EL (cell line): ENCODE data around the gene PRRT4.

Source experiments
- DNase-seq: peaks from one replicate; pipeline ENCODE4 v3.0.0-alpha.2; 2016

PRRT4 gene

GRCh38 chr7:128361411-128362379, at the start of gene PRRT4:
Gene PRRT4, minus strand, starts transcription at chr7:128361690.
- peak; percentile 20 for DNase-seq

- no peak for DNase-seq
Measured at GRCh38 chr7:128410451-128410753, 48.9 kb upstream of the PRRT4 start.

- peak; percentile 86 for DNase-seq
Measured at GRCh38 chr7:128409596-128410450, 48.3 kb upstream of the PRRT4 start, which contains the start of gene IMPDH1. Gene IMPDH1, minus strand, starts transcription at chr7:128409982. Its CDS starts 81 bp downstream, at chr7:128409901.

DNA sequence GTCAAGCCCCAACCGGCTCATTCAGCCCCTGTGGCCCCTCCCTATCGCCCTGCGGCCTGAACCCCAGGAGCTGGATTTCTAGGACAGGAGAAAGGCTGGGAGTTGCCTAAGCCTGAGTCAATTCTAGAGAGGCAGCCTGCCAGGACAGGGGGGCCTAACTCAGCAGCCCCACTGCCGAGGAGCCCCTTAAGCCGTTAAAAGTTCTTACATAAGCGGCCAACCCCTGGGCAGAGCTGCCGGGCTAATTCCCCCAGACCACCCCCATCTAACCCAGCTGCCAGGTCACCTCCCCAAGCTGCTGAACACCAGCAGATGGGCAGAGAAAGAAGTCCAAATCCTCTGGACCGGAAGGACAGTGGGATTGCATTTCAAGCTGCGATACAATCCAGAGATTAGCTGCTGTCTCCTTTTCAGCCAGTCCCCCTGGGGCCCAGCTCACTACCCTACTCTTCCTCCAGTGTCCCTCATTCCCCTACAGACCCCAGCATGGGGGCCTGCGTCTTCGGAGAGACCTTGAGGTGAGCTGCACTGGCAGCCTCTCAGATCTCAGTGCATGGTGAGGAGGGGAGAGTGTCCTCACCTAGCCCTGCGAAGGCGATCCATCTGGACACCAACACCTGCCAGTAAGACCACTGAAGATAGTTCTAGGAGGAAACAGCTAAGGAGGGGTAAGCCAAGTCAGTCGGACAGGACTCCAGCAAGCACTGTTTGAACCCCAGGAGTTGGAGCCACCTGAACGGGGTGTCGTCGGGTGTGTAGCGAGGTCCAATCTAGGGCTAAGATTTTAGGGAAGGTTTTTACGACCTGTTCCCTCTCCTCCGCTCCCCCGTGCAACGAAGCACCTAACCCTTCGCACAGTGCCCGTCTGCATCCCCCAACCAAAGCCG, 47.5 kb upstream of the PRRT4 start:
- DNase-seq: peak; percentile 22

DNA sequence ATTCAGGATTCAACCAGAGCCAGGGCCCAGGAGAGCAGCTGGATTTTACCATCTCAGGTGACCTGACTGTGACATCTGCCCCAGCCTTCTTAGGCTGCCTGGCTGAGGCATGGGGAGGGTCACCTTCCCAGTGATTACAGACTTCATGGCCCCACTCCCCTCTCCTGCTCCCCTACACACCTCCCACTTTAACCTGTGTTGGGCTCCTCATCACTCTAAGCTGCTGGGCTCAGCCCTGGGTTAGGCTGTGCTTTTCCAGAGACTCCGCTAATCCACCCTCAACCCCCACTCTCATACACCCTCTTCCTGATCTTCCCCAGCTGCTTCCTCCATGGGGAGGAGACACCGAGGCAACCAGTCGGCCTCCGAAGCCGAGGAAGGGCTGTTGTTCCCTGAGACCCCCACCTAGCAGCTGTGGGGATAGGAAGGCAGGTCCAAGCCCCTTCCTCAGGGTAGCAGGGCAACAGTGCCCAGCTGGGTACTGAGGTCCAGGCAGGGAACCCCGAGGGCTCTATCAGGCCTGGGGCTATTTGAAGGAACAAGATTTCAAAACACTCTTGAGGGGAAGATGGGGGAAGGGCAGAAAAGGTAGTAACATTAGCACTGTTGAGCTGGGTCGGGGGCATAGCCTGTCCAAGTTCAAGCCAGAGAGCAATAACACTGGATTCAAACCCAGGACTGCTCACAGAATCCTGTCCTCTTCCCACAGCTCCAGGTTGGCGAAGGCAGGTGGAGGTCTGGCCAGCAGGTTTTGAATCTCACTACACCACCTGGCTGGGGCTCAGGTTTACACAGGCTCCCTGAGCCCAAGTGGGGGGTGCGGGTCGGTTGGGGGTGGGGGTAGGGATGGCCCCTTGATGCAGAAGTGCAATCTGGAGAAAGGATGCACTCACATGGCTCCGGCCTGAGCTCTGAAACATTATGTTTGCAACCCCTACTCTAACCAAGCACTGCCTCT, 46.5 kb upstream of the PRRT4 start:
- no peak for DNase-seq

DNA sequence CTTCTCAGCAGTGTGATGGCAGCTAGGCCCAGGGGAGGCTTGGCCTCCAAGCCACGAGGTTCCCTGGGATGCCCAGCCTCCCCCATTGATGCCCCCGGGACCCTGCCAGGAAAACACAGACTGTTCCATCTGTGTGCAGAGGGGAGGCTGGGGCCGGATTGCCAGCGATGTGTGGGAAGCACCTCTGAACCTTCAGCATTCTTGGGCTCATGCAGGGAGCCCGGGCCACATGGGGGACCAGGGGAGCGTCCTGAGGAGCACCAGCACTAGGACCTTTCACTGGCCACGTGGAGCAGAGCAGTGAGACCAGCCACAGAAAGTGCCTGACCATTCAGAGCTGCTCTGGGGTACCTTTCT, 45.7 kb upstream of the PRRT4 start:
- DNase-seq: no peak

DNA sequence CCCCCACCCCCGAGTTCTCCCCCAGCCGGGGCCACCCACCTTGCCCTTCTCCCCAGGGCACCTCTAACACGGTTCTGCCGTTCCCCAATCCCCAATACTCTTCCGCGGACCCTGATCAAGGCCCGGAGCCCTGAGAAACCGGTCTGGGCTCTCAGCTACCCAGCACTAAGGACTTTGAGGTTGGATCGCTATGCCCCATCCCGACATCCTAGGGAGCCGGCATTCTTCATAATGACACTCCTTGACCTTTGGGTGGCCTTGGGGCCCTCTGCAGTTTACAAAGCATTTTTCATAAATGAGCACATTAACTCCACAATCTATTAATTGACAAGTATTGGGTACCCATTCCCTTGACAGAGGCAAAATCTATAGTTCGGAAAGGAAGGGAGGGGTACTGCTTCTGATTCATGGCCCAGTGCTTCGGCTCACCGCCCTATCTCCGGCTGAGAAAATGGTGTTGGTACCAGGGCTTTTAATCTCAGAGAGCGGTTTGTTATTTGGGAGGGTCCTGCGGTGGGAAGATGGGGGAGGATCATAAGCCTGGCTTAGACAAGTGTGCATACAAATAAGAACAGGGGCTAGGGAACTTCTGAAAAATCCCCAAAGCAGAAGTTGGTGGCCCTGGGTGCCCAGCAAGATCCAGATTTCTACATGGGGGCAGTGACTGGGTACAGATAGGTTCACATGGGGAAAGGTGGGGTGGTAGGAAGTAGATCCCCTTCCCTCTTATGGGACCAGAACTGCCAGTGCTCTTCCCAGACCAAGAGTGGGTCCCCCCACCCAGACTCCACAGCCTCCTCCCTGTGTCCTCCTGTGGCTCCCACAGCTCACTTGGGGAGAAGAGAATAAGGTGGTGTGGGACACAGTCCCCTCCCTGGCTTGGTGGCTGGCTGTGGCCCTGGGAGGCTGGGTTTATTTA, 45.1 kb upstream of the PRRT4 start:
- DNase-seq: no peak

DNA sequence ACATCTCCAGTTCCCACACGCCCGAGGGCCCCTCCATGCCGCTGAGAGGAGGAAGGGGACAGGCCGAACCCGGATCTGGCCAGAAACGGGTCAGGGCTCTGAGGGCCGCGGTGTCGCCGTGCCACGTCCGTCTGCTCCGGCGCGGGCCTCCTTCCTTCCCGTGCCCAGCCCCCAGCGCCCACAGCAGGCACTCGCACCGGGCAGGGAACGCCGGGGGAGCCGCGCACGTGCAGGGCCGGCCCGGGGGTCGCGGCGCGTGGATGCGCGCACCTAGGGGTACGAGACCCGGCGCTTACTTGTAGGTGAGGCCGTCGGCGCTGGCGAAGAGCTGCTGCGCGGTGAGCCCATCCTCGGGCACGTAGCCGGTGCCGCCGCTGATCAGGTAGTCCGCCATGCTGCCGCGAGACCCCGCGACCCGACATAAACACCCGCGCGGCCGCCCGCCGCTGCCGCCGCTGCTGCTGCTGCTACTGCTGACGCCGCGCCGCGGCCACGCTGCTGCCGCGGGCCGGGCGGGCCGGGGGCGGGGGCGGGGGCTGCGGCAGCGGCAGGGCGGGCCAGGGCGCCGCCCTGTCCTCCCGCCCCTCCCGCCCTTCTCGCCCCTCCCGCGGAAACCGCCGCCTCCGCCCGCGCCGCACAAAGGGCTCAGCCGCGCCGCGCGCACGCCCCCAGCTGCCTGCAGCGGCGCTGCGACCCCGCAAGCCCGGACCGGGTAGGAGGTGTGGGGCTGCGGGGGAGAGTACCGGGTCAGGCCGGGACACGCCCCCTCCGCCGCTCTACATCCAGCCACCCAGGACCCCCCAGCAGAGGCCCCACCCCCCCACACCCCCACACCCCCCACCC, 44.2 kb upstream of the PRRT4 start:
- peak; percentile 50 for DNase-seq

GRCh38 chr7:128404886-128405470, 43.5 kb upstream of the PRRT4 start:
- peak; percentile 30 for DNase-seq

DNA sequence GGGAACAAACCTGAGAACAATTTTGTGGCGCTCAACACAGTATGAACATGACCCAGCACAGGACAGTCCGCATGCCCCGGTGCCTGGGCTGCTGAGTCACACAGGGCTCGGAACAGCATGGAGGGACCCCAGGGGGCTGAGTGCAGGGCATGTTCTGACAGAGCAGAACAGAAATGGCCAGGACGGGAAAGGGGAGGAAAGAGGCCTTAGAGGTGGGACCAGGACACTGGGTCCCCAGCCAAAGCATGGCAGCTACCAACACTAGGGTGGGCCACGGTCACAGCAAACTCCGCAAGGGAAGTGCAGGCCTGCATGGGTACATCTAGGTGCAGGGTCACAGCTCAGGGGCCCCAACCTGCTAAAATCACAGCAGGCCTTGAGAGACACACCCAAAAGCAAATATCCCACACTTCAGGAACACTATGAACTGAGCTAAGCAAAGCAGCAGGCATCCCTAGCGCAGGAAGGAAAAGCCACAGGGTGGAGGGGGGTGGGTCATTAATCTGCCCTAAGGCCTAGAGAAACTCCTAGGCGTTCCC, 42.7 kb upstream of the PRRT4 start:
- DNase-seq: no peak

- no peak for DNase-seq
Measured at GRCh38 chr7:128403676-128404075, 42.2 kb upstream of the PRRT4 start.

DNA sequence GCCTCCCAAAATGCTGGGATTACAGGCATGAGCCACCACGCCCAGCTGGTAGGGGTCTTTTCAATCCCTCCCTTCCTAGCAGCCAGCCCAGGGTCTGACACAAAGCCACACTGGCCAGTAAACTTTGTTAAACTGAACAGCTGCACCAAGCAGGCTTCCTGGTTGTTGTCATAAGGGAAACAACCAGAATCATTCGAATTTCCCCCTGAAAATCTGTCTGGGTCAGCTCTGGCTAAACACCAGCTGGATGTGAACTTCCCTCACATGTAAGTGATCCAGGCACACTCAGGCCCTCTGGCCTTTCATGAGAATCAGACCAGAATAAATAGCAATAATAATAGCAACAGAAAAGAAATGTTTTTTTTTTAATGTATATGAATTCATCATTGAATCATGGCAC, 40.9 kb upstream of the PRRT4 start:
- DNase-seq: no peak

- no peak for DNase-seq
Measured at GRCh38 chr7:128400566-128400965, 39.1 kb upstream of the PRRT4 start.

GRCh38 chr7:128399991-128400390, 38.5 kb upstream of the PRRT4 start:
- DNase-seq: no peak

GRCh38 chr7:128398841-128399135, 37.3 kb upstream of the PRRT4 start:
- no peak for DNase-seq

DNA sequence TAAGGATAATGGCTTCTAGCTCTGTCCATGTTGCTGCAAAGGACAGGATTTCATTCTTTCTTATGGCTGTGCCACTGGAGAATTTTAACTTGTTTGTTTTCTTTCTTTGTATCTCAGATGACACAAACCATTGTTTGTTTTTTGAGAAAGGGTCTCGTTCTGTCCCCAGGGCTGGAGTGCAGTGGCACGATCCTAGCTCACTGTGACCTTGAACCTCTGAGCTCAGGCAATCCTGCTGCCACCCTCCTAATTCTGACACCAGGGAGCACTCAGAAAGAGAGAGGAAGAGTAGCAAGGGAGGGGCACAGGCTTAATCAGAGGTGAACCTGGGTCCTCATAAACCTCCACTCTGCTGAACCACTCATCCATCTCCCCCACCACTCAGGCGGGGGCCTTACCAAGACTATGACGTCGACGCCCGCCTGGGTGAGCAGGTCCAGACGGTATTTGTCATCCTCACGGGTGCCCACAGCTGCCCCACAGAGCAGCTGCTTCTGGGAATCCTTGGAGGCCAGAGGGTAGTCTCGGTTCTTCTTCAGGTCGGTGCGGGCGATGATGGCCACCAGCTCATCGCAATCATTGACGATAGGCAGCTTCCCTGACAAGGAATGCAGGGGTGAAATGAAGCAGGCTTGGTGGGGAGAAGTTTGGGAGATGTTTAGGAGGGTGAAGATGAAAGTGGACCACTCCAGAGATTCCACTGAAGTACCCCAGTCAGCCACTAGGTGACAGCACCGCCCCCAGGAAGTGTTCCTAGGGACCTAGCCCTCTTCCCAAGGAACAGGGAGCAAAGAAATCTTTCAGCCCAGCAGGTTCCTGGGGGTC, 36.7 kb upstream of the PRRT4 start:
- DNase-seq: peak; percentile 46

DNA sequence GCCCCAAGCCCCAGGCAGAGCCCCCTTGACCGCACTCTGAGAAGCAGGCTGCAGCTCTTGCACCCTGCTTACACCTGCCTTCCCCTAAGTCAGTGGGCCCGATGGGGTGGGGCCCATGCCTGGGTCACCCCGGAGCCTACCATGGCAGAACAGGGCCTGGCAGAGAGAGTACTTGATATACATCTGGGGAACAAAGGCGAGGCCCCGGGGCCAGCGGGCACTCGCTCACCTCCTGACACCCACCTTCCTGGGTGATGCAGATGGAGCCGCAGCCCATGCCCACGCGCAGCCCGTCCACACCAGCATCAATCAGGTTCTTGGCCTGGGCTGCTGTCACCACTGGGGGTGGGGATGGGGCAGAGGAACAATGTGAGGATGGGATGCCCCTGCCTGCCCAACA, 34.9 kb upstream of the PRRT4 start:
- DNase-seq: no peak

GRCh38 chr7:128395748-128396147, 34.3 kb upstream of the PRRT4 start:
- DNase-seq: no peak
